KG1 (cell line): ENCODE data around the gene FOXN4.

Source experiments
- DNase-seq: peaks from one replicate; lab custom pipeline; 2025; lab: John Stamatoyannopoulos, UW

Gene FOXN4

GRCh38 chr12:109281452-109281851, 27.6 kb downstream of the FOXN4 start:
- DNase-seq: no peak

DNA sequence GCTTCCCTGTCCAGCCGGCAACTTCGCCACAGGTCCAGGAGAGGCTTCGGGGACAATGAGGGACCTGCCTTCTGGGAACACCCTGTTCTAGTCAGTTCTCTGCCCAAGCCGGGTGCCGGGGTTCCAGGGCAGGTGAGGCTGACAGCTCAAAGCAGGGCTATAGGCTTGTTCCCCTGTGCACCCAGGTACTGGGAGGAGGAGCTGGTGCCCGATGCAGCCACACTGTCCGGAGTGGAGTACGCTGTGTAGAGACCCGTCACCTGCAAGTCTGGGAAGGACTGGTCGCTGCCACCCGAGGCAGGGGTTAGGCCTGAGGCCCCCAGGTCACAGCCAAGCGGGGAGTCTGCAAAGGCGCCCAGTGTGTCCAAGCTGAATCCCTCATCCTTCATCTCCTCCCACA, 29.6 kb downstream of the FOXN4 start:
- DNase-seq: no peak

GRCh38 chr12:109278912-109279311, 30.2 kb downstream of the FOXN4 start:
- no peak for DNase-seq

DNA sequence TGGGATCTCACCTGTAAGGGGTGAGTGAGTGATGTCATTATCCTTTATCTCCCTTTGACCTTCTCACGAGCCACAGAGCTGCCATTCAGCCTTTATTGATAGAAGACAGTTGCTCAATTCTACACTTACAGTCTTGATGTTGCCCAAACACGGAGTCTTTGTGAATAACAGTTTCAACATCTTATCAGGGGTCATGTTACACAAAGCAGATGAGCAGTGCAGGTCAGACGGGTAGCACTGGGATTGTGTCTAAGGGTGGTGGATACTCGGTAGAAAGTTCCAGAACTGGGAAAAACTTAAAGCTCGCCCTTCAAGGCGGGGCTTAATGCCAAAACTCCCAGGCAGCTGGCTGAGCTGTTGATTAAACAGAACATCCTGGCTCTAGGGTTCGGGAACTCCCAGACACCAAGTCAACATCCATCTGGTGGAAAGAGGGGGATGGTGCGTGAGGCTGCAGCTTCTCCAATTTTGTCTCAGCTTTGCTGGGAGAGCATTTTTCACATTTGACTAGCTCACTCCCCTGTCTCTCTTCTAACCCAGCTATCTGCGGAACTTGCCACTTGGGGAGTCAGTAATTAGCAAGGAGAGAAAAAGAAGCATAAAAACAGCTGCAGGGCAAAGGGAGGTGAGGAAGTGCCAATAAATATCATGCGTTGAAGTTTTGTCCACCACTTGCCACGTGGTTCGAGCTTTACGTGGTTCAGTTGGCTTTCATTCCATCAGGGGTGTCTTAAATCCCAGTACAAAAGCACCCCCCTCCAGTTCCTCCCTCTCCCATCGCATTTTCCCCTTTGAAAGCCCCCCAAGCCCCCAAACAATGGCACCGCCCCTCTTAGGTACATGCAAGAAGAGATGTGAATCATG, 31.0 kb downstream of the FOXN4 start:
- DNase-seq: no peak

GRCh38 chr12:109277255-109277898, 31.7 kb downstream of the FOXN4 start:
- DNase-seq: no peak

DNA sequence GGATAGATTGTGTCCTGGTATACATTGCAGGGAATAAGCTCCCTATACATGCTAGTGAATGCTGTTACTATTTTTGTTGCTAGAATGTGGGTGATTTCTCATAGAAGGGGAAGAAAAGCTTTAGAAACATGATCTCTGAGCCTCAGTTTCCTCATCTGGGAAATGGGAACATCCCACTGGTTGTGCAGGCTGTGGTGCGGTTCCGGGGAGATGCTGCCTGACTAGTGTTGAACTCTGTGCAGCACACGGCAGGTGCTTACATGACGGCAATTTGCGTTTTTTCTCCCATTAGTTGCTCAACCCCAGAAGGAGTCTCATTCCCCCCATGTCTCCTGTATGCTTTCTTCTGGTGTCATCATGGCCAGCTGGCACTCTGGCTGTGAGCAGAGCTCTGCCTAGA, 32.9 kb downstream of the FOXN4 start:
- DNase-seq: no peak

GRCh38 chr12:109275173-109275572, 33.9 kb downstream of the FOXN4 start:
- no peak for DNase-seq

DNA sequence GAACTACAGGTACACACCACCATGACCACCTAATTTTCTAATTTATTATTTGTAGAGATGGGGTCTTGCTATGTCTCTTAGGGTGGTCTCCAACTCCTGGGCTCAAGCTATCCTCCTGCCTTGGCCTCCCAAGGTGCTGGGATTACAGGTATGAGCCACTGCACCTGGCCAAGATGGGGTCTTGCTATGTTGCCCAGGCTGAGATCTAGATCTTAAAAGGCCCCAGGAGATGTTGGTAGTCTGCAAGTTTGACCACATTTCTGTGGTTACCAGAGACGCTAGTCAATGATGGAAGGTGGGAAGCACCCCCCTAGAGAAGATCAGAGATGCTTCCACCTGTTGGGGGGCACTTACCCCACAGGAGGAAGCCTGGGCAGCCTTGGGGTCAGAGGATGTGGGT, 34.7 kb downstream of the FOXN4 start:
- no peak for DNase-seq

GRCh38 chr12:109273354-109273753, 35.7 kb downstream of the FOXN4 start:
- DNase-seq: no peak

DNA sequence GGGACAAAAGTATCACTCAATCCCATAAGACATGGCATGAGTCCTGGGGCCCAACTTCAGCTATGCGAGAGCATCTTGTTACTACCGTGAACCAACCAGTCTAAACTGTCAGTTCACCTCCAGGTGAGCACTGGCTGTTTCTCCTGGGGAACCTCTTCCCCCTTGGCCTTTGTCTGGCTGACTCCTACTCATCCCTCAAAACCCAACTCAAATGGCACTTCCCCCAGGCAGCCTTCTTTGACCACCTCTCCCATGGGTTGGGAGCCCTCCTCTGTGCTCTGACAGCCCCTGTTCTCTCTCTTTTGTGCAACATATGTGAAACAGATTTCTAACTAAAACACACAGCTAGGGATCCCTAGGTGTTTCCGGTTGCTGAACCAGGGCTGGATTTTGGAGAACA, 37.7 kb downstream of the FOXN4 start:
- DNase-seq: no peak

- DNase-seq: no peak
These were observed 38.6 kb downstream of the FOXN4 start for GRCh38 chr12:109270494-109270893.

DNA sequence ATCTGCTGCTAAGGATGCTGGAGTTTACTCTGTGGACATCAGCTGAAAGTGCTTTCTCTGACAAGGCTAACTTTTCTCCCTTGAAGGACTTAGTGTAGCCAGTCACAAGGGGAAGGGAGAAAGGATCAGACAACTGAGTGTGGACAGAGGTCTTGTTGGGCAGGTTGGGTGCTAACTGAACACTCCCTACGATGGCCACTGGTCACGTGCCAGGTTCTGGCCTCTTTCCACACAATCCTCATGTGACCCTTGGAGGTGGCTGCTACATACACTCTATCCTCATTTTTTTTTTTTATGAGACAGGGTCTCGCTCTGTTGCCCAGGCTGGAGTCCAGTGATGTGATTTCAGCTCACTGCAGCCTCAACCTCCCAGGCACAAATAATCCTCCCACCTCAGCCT, 39.7 kb downstream of the FOXN4 start:
- no peak for DNase-seq

DNA sequence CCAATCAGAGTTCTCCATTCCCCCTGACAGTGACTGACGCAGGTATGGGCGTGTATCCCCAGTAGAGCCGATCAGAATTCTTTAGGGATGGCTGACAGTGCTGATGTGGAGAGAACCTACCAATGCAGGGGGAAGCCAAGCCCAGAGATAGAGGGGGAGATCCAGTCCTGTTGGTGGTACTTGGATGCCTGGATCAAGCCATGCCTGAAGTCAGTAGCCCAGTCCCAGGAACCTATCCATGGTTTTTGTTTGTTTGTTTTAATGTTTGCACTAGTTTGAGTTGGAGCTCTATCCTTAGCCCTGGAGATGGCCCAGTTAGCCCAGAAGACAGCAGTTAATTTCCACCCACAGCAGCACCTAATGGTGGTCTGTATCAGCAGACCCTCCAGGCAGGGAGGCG, 40.2 kb downstream of the FOXN4 start:
- DNase-seq: no peak

GRCh38 chr12:109267361-109267760, 41.7 kb downstream of the FOXN4 start:
- DNase-seq: no peak

- no peak for DNase-seq
These were observed 42.8 kb downstream of the FOXN4 start for GRCh38 chr12:109266106-109266879.

GRCh38 chr12:109264943-109265650, 44.0 kb downstream of the FOXN4 start:
- DNase-seq: no peak

DNA sequence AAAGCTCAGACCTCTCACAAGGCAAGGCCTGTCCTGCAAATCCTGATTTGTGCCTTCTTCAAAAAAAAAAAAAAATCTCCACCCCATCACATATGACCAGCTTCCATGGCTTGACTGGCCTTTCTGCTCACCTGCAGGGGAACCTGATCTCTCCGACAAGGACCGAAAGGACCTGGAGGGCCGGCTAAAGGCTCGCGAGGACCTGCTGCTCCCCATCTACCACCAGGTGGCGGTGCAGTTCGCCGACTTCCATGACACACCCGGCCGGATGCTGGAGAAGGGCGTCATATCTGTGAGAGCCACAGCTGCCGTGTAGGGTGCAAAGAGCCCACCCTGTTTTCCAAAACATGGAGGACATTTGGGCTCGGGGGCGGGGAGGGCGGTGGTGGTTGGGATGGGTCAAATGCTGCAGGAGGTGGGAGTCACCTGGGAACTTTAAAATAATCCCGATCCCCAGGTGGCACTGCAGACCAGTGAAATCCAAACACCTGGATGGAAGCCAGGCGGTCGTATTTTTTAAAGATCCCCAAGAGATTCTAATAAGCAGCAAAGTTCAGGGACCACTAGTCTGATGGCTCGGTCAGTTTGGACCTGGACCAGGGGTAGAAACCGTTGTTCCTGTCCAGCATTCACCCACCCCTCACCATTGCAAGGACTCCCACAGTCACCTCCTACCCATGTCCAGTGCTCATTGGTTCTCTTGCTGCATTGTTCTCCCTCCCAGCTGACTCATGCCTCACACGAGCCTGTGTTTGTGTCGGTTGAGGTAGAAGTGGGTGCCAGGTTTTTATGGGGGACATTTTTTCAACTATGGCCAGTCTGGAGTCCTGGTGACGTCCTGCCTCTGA, 44.8 kb downstream of the FOXN4 start:
- DNase-seq: no peak

- DNase-seq: no peak
These were observed 45.6 kb downstream of the FOXN4 start for GRCh38 chr12:109263439-109263838.

- DNase-seq: no peak
These were observed 47.1 kb downstream of the FOXN4 start for GRCh38 chr12:109261939-109262338.

DNA sequence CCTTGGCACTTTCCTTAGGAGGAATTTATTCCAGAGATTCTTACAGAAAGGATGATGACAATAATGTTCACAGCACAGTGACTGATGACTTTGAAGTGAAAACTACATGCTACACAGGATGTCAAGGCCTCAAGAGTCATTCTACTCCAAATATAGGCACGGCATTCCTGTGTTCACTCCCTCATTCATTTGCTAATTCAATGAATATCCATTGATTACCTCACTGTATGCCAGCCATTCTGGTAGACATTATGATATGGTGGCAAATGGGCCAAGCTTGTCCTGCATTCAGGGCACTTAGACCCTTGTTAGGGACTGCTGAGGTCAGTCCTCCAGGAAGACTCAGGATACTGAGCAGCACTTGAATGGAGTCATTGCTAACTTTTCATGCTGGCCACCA, 48.0 kb downstream of the FOXN4 start:
- no peak for DNase-seq

GRCh38 chr12:109259545-109259895, 49.6 kb downstream of the FOXN4 start:
- DNase-seq: no peak
